Trophoblast cell (in vitro differentiated cells and primary cell): ENCODE data around the gene APOL3.

Experiments
- DNase-seq, 2 donors: peaks; one replicate each; pipeline ENCODE4 v3.0.0-alpha.2; 2016
- H2AFZ ChIP-seq: 2 replicates; pipeline ENCODE4 v1.6.1; 2013; ENCODE audit warnings: low read length, moderate library complexity, mild to moderate bottlenecking; ENCODE audit not compliant: insufficient read depth, poor library complexity
- H2AK5ac ChIP-seq: 2 replicates; pipeline ENCODE4 v1.6.1; 2013; ENCODE audit warnings: mild to moderate bottlenecking, low read length
- H2BK120ac ChIP-seq: 2 replicates; pipeline ENCODE4 v1.6.1; 2013; ENCODE audit warnings: low read length, mild to moderate bottlenecking, moderate library complexity; ENCODE audit not compliant: insufficient read depth, poor library complexity
- H2BK12ac ChIP-seq: 2 replicates; pipeline ENCODE4 v1.6.1; 2013; ENCODE audit warnings: mild to moderate bottlenecking, low read length, moderate library complexity
- H2BK5ac ChIP-seq: 2 replicates; pipeline ENCODE4 v1.6.1; 2013; ENCODE audit warnings: low read length, low read depth, moderate library complexity, mild to moderate bottlenecking; ENCODE audit not compliant: poor library complexity
- H3K14ac ChIP-seq: 2 replicates; pipeline ENCODE4 v1.6.1; 2013; ENCODE audit warnings: mild to moderate bottlenecking, low read length
- H3K18ac ChIP-seq: 2 replicates; pipeline ENCODE4 v1.6.1; 2013; ENCODE audit warnings: mild to moderate bottlenecking, low read length
- H3K23ac ChIP-seq: 2 replicates; pipeline ENCODE4 v1.6.1; 2013; ENCODE audit warnings: low read length
- H3K27ac ChIP-seq: 2 replicates; pipeline ENCODE4 v1.5.1; 2013; ENCODE audit warnings: low read depth, mild to moderate bottlenecking, inconsistent platforms, low read length, moderate library complexity
- H3K27me3 ChIP-seq: 2 replicates; pipeline ENCODE4 v1.6.1; 2013; ENCODE audit warnings: inconsistent platforms, mild to moderate bottlenecking, low read length, moderate library complexity; ENCODE audit not compliant: insufficient read depth
- H3K36me3 ChIP-seq, 2 experiments: 1 replicate in 1 of 2; 2 replicates in 1 of 2; pipeline ENCODE4 v1.6.1; 2013; ENCODE audit warnings: low read length in 2 of 2, mild to moderate bottlenecking in 2 of 2, moderate library complexity in 1 of 2; ENCODE audit not compliant: insufficient read depth in 2 of 2, control insufficient read depth in 1 of 2
- H3K4ac ChIP-seq: 2 replicates; pipeline ENCODE4 v1.6.1; 2013; ENCODE audit warnings: low read depth, mild to moderate bottlenecking, low read length, moderate library complexity
- H3K4me1 ChIP-seq, 2 experiments: 1 replicate in 1 of 2; 2 replicates in 1 of 2; pipeline ENCODE4 v1.6.1; 2013; ENCODE audit warnings: low read length in 2 of 2, mild to moderate bottlenecking in 2 of 2, moderate library complexity in 1 of 2; ENCODE audit not compliant: insufficient read depth in 2 of 2, control insufficient read depth in 1 of 2
- H3K4me2 ChIP-seq: 2 replicates; pipeline ENCODE4 v1.6.1; 2013; ENCODE audit warnings: inconsistent platforms, mild to moderate bottlenecking, low read length, moderate library complexity
- H3K4me3 ChIP-seq: 2 replicates; pipeline ENCODE4 v1.5.1; 2013; ENCODE audit warnings: mild to moderate bottlenecking, low read depth, low read length, inconsistent platforms
- H3K79me1 ChIP-seq: one replicate; pipeline ENCODE4 v1.6.1; 2013; ENCODE audit warnings: low read length
- H3K79me2 ChIP-seq: 2 replicates; pipeline ENCODE4 v1.6.1; 2013; ENCODE audit warnings: low read length, mild to moderate bottlenecking; ENCODE audit not compliant: control insufficient read depth, insufficient read depth, poor library complexity
- H3K9ac ChIP-seq: 2 replicates; pipeline ENCODE4 v1.6.1; 2013; ENCODE audit warnings: mild to moderate bottlenecking, low read length
- H3K9me3 ChIP-seq: 2 replicates; pipeline ENCODE4 v1.6.1; 2013; ENCODE audit warnings: low read depth, mild to moderate bottlenecking, control low read depth, inconsistent platforms, low read length; ENCODE audit not compliant: insufficient read depth
- H4K12ac ChIP-seq: 2 replicates; pipeline ENCODE4 v1.6.1; 2013; ENCODE audit warnings: low read depth, mild to moderate bottlenecking, low read length, moderate library complexity
- H4K8ac ChIP-seq: 2 replicates; pipeline ENCODE4 v1.6.1; 2013; ENCODE audit warnings: low read depth, mild to moderate bottlenecking, low read length, moderate library complexity
- H4K91ac ChIP-seq: one replicate; pipeline ENCODE4 v1.6.1; 2013; ENCODE audit warnings: low read depth, mild to moderate bottlenecking, low read length, moderate library complexity
- WGBS: extraction: QIAGEN DNeasy Blood & Tissue Kit; methylation state at CpG from one replicate; pipeline ENCODE4 v1.1.7; 2013; ENCODE audit warnings: missing lambda C conversion rate; ENCODE audit not compliant: insufficient read length, insufficient coverage; ENCODE audit errors: extremely low coverage; 5-methylcytosine and 5-hydroxymethylcytosine counted together

Gene APOL3

DNA sequence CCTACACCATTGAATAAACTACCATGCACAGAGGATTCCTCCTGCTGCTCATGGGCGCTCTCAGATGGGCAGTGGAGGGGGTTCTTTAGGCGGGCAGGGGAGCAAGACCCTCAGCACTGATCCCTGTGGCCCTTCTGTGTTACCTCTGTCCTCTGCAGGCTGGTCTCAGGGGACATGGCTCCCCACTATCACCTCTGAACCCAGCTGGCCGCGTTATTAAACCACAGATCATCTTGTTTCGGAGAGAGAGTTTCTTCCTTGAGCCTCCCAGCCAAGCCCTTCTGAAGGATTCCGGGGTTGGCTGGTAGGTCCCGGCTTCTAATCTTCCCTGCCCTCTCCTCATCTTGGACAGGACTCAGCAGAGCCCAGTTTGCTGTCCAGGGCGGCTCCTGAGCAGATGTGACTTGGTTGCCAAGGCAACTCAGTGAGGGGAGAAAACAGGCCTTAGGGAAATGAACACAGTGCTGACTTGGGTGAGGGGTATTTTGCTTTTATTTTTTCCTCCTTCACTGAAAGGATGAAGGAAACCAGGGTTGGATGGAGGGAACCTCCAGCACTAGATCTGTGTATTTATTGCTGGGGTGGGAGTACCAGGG, 13.3 kb downstream of the APOL3 start:
- no peak overlapping the region for H4K91ac ChIP-seq
- no peak overlapping the region for H3K4me2 ChIP-seq
- no peak overlapping the region for H3K23ac ChIP-seq
- H3K79me2 ChIP-seq: no peaks in the 10 kb centered on the region
- no peak overlapping the region for H4K8ac ChIP-seq
- H4K12ac ChIP-seq: no peak overlapping the region
- H2BK5ac ChIP-seq: no peak overlapping the region
- H2AK5ac ChIP-seq: no peak overlapping the region
- H3K14ac ChIP-seq: no peak overlapping the region
- no peaks in the 10 kb centered on the region for H3K27me3 ChIP-seq
- H3K27ac ChIP-seq: no peak overlapping the region
- H3K36me3 ChIP-seq: no peaks in the 10 kb centered on the region
- DNase-seq: no peak
- WGBS: no CpG with 5 or more reads among the region's 8 CpGs
- no peak overlapping the region for H3K18ac ChIP-seq
- peaks cover 2% of the 10 kb centered on the region for H3K9me3 ChIP-seq
- no peak overlapping the region for H3K4ac ChIP-seq
- no peak overlapping the region for H2BK12ac ChIP-seq
- H2BK120ac ChIP-seq: no peak overlapping the region
- no peak overlapping the region for H2AFZ ChIP-seq
- H3K4me3 ChIP-seq: no peak overlapping the region
- no peak overlapping the region for H3K9ac ChIP-seq
- H3K4me1 ChIP-seq: no peaks in the 10 kb centered on the region
- H3K79me1 ChIP-seq: no peaks in the 10 kb centered on the region

DNA sequence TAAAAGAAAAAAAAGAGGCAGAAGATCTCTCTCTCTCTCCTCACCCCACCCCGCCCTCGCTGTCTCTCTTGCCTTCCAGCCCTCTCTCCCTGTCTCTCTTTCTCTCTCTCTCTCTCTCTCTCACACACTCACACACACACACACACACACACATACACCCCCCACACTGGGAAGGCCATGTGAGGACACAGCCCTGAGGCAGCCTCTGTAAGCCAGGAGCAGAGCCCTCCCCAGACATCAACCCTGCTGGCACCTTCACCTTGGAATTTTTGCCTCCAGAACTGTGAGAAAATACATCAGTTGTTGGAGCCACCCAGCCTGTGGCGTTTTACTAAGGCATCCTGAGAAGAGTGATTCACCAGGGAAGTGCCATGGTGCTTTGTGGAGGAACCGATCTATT, 14.7 kb downstream of the APOL3 start:
- Histone ChIP-seq H3K27ac (no peak overlapping the region), H2BK5ac (no peak overlapping the region), H3K14ac (no peak overlapping the region), H4K91ac (no peak overlapping the region), H3K9ac (no peak overlapping the region), H3K23ac (no peak overlapping the region), H3K4me3 (no peak overlapping the region), H2AK5ac (no peak overlapping the region), H3K79me2 (no peaks in the 10 kb centered on the region), H3K4me2 (no peak overlapping the region), H3K27me3 (no peaks in the 10 kb centered on the region), H4K8ac (no peak overlapping the region), H3K4ac (no peak overlapping the region), H2BK120ac (no peak overlapping the region), H2BK12ac (no peak overlapping the region), H3K18ac (no peak overlapping the region), H3K4me1 (no peaks in the 10 kb centered on the region), H4K12ac (no peak overlapping the region), H3K9me3 (peaks cover 2% of the 10 kb centered on the region), H3K36me3 (no peaks in the 10 kb centered on the region), H2AFZ (no peak overlapping the region), H3K79me1 (no peaks in the 10 kb centered on the region)
- DNase-seq: peak; percentile 14 to 61
- WGBS: no CpG with 5 or more reads among the region's 4 CpGs

DNA sequence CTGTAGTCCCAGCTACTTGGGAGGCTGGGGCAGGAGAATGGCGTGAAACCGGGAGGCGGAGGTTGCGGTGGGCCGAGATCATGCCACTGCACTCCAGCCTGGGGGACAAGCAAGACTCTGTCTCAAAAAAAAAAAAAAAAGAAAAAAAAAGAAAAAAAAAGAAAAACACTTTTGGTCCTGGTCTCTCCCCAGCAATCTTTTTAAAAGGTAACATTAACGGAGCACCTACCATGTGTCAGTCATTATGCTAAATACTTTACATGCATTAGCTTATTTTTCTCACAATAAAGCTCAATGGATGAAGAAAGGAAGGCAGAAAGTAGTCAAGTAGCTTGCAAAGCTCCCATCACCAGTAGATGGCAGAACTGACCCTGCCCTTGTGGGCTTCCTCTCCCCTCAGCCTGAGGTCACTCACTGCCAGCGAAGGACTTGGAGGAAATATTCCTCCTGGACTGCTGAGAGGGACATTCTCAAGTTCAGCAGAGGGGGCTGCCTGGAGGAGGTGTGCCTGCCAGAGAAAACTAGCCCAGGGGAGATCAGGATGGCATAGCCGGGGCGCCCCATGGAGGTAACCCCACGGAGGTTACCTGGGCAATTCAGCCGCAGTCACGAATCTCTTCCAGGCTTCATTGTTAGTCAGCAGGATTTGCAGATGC, 15.5 kb downstream of the APOL3 start:
- Histone ChIP-seq H3K4ac (no peak overlapping the region), H2BK5ac (no peak overlapping the region), H3K36me3 (no peaks in the 10 kb centered on the region), H3K9ac (no peak overlapping the region), H3K23ac (no peak overlapping the region), H3K4me2 (peak overlapping the region; percentile 46), H3K9me3 (peaks cover 2% of the 10 kb centered on the region), H4K91ac (no peak overlapping the region), H3K14ac (no peak overlapping the region), H2BK120ac (no peak overlapping the region), H3K79me1 (no peaks in the 10 kb centered on the region), H2AFZ (no peak overlapping the region), H3K79me2 (no peaks in the 10 kb centered on the region), H3K4me1 (no peaks in the 10 kb centered on the region), H3K4me3 (no peak overlapping the region), H4K12ac (no peak overlapping the region), H3K27ac (no peak overlapping the region), H3K18ac (no peak overlapping the region), H2AK5ac (no peak overlapping the region), H2BK12ac (no peak overlapping the region), H3K27me3 (no peaks in the 10 kb centered on the region), H4K8ac (no peak overlapping the region)
- peak; percentile 56 to 77 for DNase-seq
- WGBS: no CpG with 5 or more reads among the region's 12 CpGs

DNA sequence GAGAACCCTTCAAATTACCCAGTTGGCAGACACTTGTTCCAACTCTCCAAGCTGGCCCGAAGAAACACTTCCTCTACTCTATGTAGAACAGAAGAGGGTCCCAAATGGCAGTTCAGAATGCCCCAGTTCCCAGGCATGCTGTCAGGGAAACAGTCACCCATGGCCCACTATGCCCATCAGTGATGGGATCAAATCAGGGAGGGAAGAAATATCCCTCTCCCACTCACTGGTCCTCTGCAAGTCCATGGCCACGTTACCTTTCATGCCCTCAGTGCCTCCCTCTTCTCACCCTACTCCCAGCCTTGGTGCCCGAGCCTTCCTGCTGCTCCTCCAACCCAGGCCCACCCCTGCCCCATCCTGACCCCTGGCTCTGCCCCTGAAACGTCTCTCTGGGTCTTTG, 16.6 kb downstream of the APOL3 start:
- Histone ChIP-seq H2AK5ac (no peak overlapping the region), H3K27ac (no peak overlapping the region), H3K79me2 (no peaks in the 10 kb centered on the region), H3K4me2 (no peak overlapping the region), H3K36me3 (no peaks in the 10 kb centered on the region), H3K4me3 (no peak overlapping the region), H2BK5ac (no peak overlapping the region), H3K9ac (no peak overlapping the region), H3K4ac (no peak overlapping the region), H3K9me3 (peaks cover 2% of the 10 kb centered on the region), H3K14ac (no peak overlapping the region), H2AFZ (no peak overlapping the region), H4K8ac (no peak overlapping the region), H3K18ac (no peak overlapping the region), H4K91ac (no peak overlapping the region), H3K4me1 (no peaks in the 10 kb centered on the region), H3K79me1 (no peaks in the 10 kb centered on the region), H3K23ac (no peak overlapping the region), H2BK12ac (no peak overlapping the region), H2BK120ac (no peak overlapping the region), H4K12ac (no peak overlapping the region), H3K27me3 (no peaks in the 10 kb centered on the region)
- no CpG with 5 or more reads among the region's 4 CpGs for WGBS
- no peak for DNase-seq
